OCI-M2 (cell line): ENCODE data around the gene PACSIN1.
"Not testable (repeated sequence)": the region's sequence is repeated elsewhere in the genome, so short reads cannot be mapped to it uniquely, and the experiment has no call there.

Experiments used
- DNase-seq: peaks from one replicate; lab custom pipeline; 2025; ENCODE audit not compliant: unreplicated experiment; lab: John Stamatoyannopoulos, UW

Gene PACSIN1

DNA sequence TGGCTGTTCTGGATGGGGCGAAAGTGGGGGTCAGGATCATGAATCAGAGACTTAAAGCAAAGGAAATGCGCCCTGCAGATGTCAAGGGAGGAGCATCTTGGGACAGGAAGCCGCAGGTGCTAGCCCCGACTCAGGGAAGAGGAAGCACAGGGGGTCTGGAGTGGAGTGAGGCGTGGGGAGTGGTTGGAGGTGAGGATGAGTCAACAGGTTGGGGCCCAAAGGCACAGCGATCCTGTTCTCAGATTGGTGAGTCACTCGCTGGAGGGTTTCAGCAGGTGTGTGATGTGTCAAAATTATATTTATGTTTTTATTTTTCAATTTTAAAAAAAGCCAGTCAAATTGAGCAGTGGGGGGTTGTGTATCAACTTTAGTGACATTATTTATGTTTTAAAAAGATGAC, 19.0 kb downstream of the PACSIN1 start:
- DNase-seq: no peak

DNA sequence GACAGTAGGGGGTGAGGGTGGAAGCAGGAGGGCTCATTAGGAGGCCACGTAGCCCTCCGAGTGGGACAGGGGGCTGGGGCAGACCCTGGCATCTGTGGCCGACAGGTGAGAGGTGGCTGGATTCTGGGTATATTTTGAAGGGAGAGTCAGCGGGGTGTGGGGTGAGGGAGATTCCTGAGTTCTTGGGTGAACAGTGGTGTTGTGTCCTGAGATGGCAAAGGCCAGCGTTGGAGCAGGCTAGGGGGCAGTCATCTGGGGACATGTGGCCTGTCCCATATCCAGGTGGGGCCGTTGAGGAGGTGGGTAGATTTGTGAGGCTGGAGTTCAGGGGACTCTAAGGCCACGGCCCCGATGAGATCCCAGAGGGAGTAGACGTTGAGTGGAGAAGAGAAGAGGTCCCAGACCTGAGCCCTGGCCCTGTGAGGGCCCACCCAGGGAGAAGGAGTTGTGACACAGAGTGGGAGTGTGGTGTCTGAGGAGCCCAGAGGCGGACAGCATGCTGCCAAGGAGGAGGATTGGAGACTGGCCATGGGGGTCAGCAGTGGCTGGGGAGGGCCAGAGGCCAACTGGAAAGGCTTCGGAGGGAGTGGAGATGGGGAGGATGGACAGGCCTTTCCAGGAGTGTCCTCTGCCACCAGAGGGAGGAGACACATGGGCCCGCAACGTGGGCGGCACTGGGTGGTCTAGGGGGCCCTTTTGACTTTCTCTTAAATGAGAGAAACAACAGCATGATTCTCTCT, 19.6 kb downstream of the PACSIN1 start:
- DNase-seq: no peak

DNA sequence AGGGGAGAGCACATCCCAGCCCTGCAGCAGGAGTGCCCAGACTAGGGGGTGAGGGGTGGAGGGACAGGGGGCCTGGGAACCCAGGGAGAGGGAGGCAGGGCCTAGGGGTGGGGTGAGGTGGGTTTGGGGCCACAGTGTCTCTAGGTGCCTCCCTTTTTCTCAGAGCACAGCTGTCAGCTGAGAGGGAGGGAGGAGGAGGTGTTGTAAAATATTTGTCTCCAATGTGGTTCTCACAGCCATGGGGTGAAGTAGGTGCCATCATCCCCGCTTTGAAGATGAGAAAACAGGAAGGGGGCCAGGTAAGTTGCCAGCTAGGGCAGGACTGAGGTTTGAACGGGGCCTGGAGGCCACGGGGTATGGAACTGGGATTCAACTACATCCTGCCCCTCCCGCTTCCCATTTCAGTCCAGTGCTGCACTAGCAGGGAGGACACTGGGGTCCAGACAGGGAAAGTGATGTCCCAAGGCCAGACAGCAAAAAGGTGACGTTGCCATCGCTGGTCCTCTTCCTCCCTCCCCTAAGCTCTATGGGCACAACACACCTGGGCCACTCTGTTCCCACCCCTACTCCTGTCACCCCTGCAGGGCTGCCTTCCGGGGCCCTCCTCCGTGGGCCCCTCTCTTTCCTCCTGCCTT, 20.3 kb downstream of the PACSIN1 start:
- DNase-seq: no peak

GRCh38 chr6:34486886-34487285, 21.0 kb downstream of the PACSIN1 start:
- not testable (repeated sequence) for DNase-seq

- no peak for DNase-seq
These were observed 21.7 kb downstream of the PACSIN1 start for GRCh38 chr6:34487536-34487935.

- no peak for DNase-seq
These were observed 23.4 kb downstream of the PACSIN1 start for GRCh38 chr6:34489207-34489805.

GRCh38 chr6:34490390-34491090, 24.7 kb downstream of the PACSIN1 start:
- DNase-seq: no peak

DNA sequence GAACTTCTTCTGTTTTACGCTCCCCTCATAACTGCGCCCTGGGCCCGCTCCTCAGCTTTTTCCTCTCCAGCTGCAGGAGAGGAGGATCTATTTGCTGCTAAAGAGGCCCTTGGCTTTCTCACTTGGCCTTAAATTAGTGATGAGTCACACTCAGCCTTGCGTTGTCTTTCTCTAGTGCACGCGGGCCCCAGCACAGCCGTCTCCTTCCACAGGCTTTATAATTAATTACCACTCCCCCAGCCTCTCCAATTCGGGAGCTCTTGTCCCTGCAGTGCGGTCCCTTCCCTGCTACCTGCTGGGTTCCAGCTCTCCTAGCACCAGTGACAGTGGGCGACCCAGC, 25.2 kb downstream of the PACSIN1 start:
- no peak for DNase-seq

- no peak for DNase-seq
These were observed 27.5 kb downstream of the PACSIN1 start for GRCh38 chr6:34493344-34493743.

DNA sequence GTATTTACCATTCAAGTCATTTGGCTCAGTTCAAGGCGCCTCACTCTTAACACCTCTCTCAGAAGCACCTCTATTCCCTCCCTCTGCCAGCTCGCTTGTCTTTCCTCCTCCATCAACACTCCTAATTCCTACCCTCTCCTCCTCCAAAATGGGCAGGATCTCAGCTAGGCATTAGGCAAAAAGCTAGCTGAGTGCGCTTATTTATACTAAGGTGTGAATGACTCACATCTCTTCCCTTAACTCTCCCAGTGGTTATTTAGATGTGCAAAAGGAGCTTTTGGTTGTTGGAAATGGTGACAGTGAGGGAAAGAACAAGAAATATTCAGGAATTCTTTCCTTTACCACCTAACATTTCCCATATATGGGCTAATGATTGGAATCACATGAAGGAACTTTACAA, 29.1 kb downstream of the PACSIN1 start:
- DNase-seq: no peak

- DNase-seq: no peak
These were observed 30.3 kb downstream of the PACSIN1 start for GRCh38 chr6:34496103-34496685.

GRCh38 chr6:34497411-34497810, 31.5 kb downstream of the PACSIN1 start:
- DNase-seq: no peak

- DNase-seq: no peak
These were observed 40.8 kb downstream of the PACSIN1 start for GRCh38 chr6:34506718-34507117.

DNA sequence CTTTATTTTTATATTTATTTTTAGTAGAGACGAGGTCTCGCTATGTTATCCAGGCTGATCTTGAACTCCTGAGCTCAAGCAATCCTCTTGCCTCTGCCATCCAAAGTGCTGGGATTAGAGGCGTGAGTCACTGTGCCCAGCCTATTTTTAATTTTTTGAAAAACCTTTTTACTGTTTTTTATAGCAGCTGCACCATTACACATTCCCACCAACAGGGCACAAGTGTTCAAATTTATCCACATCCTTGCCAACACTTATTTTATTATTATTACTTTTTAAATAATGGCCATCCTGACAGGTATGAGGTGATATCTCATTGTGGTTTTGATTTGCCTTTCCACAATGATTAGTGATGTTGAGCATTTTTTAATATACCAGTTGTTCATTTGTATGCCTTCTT, 42.5 kb downstream of the PACSIN1 start:
- no peak for DNase-seq

DNA sequence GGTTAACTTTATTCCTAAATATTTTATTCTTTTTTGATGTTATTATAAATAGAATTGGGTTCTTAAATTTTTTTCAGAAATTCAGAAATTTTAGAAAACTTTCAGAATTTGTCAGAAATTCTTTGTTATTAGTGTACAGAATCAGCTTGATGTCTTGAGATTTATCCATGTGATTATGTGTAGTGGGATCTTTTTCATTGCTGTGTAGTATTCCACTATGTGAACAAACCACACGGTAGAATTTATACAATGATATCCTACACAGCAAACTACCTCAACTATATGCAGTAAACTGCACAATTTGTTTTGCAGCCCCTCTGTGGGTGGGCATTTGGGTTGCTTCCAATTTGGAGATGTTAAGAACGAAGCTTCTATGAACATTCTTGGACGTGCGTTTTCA, 43.9 kb downstream of the PACSIN1 start:
- no peak for DNase-seq

DNA sequence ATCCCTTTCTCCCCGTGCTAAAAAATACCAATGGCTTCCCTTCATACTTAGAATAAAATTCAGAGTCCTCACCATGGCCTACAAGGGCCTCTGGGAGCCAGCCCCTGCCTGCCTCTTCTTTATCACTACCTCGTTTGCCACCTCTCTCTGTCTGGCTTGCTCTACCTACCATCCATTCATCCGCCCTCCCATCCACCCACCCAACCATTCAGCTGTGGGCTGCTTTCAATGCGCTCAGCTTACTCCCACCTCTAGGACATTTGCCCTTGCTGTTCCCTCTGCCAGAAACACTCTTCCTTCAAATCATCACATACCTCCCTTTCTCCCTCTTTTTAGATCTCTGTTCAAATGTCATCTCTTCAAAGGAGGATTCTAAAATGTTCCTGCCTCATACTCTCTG, 44.4 kb downstream of the PACSIN1 start:
- DNase-seq: no peak

DNA sequence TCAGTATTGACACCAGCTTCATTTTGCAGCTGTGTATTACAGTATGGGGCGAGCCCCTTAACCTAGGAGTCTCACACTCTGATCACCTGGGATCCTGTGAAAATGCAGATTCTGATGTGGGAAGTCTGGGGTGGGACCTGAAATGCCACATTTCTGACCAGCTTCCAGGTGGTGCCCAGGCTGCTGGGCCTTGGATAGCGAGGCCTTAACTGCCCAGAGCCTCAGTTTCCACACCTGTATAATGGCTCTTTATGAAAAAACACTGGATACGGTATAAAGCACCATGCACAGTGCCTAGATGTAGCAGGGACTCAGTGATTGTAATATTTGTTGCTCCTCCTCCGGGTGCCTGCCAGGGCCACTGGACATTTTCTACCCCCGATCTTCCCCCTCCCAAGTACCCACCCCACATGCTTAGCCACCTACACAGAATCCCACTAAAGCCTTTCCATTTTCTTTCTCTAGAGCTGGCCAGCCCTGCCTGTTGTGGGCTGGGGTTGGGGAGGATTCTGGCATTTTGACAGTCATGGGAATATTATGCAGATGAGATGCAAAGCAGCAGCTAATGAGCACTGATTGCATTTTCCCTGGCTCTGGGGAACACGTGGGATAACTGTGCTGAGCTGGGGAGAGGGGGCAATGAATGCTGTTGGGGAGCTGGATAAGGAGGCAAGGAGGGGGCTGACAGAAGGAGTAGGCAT, 45.5 kb downstream of the PACSIN1 start:
- no peak for DNase-seq

GRCh38 chr6:34511915-34512737, 46.2 kb downstream of the PACSIN1 start:
- no peak for DNase-seq

GRCh38 chr6:34512738-34513115, 46.9 kb downstream of the PACSIN1 start:
- no peak for DNase-seq

DNA sequence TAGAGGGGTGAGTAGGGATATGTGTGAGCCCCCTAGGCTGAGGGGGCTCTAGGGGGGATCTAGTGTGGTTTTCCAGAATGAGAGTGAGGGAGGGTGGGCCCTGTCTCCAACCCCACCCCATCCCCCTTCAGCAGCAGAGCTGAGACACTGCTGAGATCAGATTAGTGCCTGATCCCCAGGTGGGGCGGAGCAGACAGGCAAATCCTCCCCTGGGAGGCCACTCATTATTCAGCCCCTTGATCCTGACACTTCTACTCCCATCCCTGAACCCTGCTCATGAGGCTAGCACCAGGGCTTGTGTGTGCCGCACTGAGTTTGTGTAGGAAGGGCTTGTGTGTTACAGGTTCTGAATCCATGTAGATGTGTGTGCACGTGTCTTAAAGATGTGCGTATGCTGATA, 47.8 kb downstream of the PACSIN1 start:
- no peak for DNase-seq
